ENCODE results near the gene NR1D1. TPM values are rescaled to one million over a fixed set of nuclear protein-coding genes. Genes with fewer than 3 reads are reported as not detected.
A peak's percentile ranks its signal among the peaks of the same experiment; 100 is the strongest.

NR1D1 gene
- total RNA-seq, 4 donors from 2014 or later, result 1.5 to 20.4 (median 18.3) TPM

GRCh38 chr17:40068584-40068916 lies 31.8 kb downstream of the NR1D1 start:
- no peaks in the 10 kb centered on the region for H3K9me3 ChIP-seq
- WGBS, 2 donors (ENCODE audit: low coverage in 1 of 2), result 3 to 6% methylated on average over 3 to 5 of the region's 5 CpGs
- TF ChIP-seq POLR2A (IDR thresholded peaks at IDR 0.05) (no peak), CTCF (IDR thresholded peaks at IDR 0.05) (no peak), POLR2AphosphoS5 (IDR thresholded peaks at IDR 0.05) (no peak), EP300 (IDR thresholded peaks at IDR 0.05) (no peak)
- H3K4me3 ChIP-seq, result peak overlapping the region; percentile 4 to 44
- no peak for ATAC-seq
- H3K27me3 ChIP-seq, result no peaks in the 10 kb centered on the region
- no peaks in the 10 kb centered on the region for H3K36me3 ChIP-seq
- H3K4me1 ChIP-seq, result peaks cover 21 to 100% (median 92%) of the 10 kb centered on the region in 3 donors
- H3K27ac ChIP-seq, result peak overlapping the region; percentile 66 to 99 (median 97)

GRCh38 chr17:40068129-40068581 lies 32.2 kb downstream of the NR1D1 start:
- whole genome bisulfite sequencing, 2 donors (ENCODE audit: low coverage in 1 of 2), result 0 to 4% methylated on average over 2 to 4 of the region's 4 CpGs
- Histone ChIP-seq H3K27me3 (no peaks in the 10 kb centered on the region), H3K4me3 (peak overlapping the region in 1 of 2 donors; percentile 44), H3K27ac (peak overlapping the region; percentile 66 to 99 (median 97)), H3K9me3 (no peaks in the 10 kb centered on the region), H3K36me3 (no peaks in the 10 kb centered on the region), H3K4me1 (peaks cover 17 to 98% (median 88%) of the 10 kb centered on the region in 3 donors)
- no peak for ATAC-seq
- TF ChIP-seq EP300 (IDR thresholded peaks at IDR 0.05), result no peak
- no peak for TF ChIP-seq CTCF (IDR thresholded peaks at IDR 0.05)
- TF ChIP-seq POLR2AphosphoS5 (IDR thresholded peaks at IDR 0.05), result no peak
- TF ChIP-seq POLR2A (IDR thresholded peaks at IDR 0.05), result no peak

- no peaks in the 10 kb centered on the region for H3K36me3 ChIP-seq
- 91% methylated on average over 5 of the region's 7 CpGs; no CpG with 5 or more reads in 1 of the 2 donors for WGBS, 2 donors (ENCODE audit: low coverage in 1 of 2)
- H3K4me1 ChIP-seq, result peaks cover 14 to 93% (median 83%) of the 10 kb centered on the region in 3 donors
- H3K4me3 ChIP-seq, result no peak overlapping the region
- peak overlapping the region; percentile 66 to 99 (median 97) for H3K27ac ChIP-seq
- TF ChIP-seq EP300 (IDR thresholded peaks at IDR 0.05), result no peak
- no peak for TF ChIP-seq POLR2A (IDR thresholded peaks at IDR 0.05)
- no peak for TF ChIP-seq CTCF (IDR thresholded peaks at IDR 0.05)
- no peak for TF ChIP-seq POLR2AphosphoS5 (IDR thresholded peaks at IDR 0.05)
- no peaks in the 10 kb centered on the region for H3K9me3 ChIP-seq
- no peak for ATAC-seq
- H3K27me3 ChIP-seq, result no peaks in the 10 kb centered on the region
These were observed 32.7 kb downstream of the NR1D1 start for GRCh38 chr17:40067710-40068109.

- Histone ChIP-seq H3K9me3 (no peaks in the 10 kb centered on the region), H3K27me3 (no peaks in the 10 kb centered on the region), H3K4me1 (peaks cover 9 to 86% (median 66%) of the 10 kb centered on the region in 3 donors), H3K4me3 (peak overlapping the region in 1 of 2 donors; percentile 98), H3K36me3 (no peaks in the 10 kb centered on the region), H3K27ac (peak overlapping the region; percentile 5 to 99 (median 97))
- no peak for TF ChIP-seq POLR2A (IDR thresholded peaks at IDR 0.05)
- TF ChIP-seq POLR2AphosphoS5 (IDR thresholded peaks at IDR 0.05), result no peak
- no peak for TF ChIP-seq EP300 (IDR thresholded peaks at IDR 0.05)
- TF ChIP-seq CTCF (IDR thresholded peaks at IDR 0.05), result no peak
- ATAC-seq, result no peak
- 8 to 47% methylated on average over 2 of the region's 11 CpGs for WGBS, 2 donors (ENCODE audit: low coverage in 1 of 2)
These were observed 34.4 kb downstream of the NR1D1 start for GRCh38 chr17:40065769-40066510.
